IPS-NIHi11 (cell line): ENCODE data around the gene PDHX.
"Not testable (repeated sequence)": the region's sequence is repeated elsewhere in the genome, so short reads cannot be mapped to it uniquely, and the experiment has no call there.

Experiments
- DNase-seq: peaks from one replicate; pipeline ENCODE4 v3.0.0; 2012; ENCODE audit warnings: mixed read lengths, low spot score

PDHX gene

DNA sequence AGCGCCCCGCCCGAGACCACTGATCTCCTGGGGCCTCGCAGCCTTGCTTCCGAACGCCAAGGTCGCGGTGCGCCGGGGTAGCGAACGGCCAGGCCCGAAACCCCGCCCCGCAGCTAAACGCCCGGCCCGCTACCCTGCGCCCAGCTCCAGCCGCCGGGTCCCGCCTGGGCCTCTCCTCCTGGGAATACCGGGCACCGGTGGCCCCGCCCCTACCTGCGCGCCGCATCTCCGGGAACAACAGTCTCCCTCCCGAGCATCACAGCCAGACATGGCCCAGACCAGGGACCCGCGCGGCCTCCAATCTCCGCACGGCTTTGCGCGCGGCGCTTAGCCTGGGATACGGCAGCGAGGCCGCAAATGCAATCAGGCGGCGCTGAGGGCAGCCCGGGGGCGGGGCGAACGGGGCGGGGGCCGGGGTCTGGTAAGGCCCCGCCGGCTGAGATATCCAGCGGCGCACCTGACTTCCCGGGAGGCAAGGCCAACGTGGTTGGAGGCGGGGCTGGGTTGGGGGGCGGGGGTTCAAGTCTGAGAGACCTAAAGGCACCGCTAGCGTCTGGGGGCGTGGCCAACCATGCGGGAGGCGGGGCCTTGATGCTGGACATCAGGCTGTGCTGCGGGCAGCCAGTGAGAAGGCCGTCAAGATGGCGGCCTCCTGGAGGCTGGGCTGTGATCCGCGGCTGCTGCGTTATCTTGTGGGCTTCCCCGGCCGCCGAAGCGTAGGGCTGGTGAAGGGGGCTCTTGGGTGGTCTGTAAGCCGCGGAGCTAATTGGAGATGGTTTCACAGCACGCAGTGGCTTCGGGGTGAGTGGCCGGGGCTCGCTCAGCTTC is at the start of gene PDHX, which contains the start of gene APIP:
Gene PDHX, plus strand, starts transcription at position 604 of the 828 bp plus-strand sequence. Its CDS starts 38 bp downstream, at position 642.
Gene APIP, minus strand, starts transcription at position 365 of the 828 bp plus-strand sequence. Its CDS starts 95 bp downstream, at position 270.
- DNase-seq, result peak; percentile 98

DNA sequence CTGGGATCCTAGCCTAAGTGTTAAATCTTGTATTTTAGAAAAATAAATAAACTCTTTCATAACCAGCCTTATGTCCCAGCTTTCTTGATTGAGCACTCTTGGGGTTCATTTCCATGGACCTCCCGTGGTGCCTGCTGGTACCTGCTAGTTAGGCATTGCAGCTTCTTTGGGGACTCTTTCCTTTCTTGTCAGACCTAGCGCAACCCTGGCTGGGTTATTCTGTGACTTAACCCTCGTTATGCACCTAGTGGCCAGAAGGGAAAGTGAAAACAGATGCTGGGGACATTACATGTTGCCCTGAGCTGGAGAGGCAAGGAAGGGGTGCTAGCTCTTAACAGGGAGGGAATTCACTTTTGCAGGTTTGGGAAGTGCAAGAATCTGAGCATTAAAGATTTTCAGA is 47.0 kb upstream of the PDHX start:
- DNase-seq, result peak; percentile 45

DNA sequence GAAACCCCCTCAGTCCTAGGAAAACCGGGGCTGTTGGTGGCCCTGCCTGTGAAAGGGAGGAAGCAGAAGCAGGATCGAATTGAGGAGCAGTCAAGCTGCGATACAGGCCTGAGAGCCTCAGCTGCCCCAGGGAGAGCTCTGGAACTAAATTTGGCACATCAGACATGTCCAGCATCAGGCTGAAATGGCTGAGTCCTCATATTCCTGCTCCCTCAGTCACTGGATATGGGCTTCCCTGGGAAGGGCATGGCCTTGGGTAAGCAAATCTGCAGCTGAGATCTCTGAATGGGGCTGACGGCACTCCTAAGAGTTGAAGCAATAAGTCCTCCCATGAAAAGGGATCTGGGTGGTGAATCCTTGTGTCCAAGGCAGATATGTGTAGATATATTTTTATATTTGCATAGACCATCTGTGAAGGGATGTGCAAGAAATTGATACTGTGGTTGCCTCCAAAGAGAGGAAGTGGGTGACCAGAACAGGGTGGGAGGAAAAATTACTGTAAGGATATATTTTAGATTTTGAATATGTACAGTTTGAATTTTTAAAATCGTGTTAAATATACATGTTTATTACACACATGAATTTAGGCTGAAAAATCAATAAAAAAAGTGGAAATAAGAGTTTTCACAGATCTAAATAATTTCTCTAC is 45.7 kb upstream of the PDHX start:
- no peak for DNase-seq

DNA sequence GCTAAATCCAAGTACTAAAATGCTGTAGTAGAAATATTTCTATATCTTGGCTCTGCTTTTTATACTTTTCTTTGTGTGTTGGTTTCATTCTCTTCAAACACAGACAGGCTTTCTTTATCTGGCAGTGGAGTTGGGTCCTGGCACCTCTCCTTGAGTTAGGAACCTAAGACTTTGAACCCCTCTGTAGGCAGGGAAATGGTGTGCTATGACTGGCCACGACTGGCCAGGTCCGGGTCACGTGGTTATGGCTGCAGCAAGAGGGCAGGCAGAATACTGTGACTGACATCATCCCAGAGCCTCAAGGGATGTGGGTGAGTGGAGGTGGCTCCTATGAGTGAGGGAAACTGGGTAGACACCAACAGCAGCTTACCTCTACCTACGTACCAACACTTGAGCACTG is 42.2 kb upstream of the PDHX start:
- no peak for DNase-seq

DNA sequence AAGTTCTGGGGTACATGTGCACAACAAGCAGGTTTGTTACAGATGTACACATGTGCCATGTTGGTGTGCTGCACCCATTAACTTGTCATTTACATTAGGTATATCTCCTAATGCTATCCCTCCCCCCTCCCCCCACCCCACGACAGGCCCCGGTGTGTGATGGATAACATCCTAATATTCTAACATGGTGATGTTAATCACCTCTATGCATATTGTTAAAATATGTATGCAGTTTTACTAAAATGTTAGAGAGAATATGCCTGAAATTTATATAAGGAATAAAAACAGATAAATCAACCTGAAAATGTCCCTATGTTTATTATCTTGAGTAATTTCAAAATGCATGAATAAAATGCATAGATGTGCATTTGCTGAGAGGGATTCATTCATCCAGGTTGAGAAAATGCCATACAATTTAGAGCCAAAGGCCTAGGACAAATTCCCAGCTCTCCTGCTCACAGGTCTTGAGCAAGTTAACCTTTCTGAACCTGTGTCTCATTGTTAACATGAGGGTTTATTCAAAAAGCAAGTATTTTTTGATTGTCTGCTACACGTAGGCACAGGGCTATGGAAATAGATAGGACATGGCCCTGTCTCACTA is 38.9 kb upstream of the PDHX start:
- no peak for DNase-seq

DNA sequence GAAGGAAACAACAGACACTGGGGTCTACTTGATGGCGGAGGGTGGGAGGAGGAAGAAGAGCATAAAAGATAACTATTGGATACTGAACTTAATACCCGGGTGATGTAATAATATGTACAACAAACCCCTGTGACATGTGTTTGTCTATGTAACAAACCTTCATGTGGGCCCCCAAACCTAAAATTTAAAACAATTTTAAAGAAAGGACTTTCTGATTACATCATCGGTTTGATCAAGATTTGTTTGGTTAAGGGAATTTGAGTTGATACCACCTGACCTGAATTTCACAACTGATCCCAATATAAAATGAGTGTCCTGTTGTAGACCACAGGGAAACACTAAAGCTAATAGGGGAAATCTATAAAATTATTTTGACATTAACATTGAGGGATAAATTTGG is 34.5 kb upstream of the PDHX start:
- DNase-seq, result no peak

DNA sequence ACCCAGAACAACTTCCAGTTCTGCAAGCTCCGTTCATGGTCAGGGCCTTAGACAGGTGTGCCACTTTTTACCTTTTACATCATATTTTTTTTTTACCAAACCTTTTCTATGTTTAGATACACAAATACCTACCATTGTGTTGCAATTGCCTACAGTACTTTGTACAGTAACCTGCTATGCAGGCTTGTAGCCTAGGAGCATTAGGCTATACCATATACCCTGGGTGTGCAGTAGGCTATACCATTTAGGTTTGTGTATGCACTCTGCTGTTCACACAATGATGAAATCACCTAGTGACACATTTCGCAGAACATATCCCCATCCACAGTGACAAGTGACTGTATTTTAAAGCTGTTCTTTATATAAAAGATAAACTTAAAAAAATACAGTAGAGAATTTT is 29.8 kb upstream of the PDHX start:
- DNase-seq, result no peak

DNA sequence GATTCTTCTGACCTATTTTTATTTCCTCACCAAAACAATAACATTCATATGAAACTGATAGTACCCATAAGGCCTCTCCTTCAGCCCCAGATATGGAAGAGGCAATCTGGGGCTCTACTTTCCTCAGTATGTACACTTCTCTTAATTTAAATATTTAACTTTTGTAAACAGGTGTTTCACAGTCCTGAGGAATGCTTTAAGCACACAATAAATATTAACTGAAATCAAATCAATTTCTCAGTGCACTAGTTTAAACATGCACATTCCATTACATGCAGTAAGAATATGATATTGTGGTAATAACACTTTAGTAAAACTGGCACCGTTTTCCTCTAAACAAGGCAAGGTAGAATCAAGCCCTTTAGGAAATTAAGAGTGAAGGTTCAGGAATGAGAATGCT is 29.2 kb upstream of the PDHX start:
- no peak for DNase-seq

DNA sequence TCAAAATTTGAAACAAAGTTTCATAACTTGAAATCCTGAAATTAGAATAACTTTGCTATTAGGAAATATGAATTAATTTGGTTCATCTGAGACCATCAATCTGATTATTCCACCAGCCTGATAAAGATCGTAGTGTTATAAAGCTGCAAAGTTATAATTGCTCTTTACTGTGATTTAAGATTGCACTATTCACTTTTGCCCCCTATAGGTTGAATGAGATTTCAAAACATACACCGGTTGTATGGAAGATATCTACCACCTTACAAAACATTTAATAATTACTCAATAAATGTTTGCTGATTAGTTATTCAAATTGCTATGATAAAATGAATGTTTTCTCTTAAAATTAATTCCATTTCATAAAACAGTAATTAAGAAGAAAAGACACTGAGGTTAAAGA is 26.3 kb upstream of the PDHX start:
- no peak for DNase-seq

DNA sequence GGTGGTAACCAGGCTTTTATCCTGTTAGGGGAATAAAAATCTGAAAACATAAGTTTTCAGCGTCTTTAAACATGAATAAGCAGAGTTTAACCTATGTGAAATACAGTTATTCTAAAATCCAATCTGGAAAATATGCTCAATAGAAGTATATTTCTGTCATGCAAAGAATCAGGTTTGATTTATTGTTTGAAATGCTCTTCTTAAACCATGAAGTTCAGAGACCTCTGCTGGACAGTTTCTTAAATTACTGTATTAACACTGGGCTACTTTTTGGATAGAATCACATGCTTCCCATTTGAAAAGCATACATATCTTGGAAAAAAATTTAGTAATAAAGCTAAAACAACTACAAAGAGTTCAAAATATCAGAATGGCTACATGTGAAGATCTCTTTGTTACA is 25.6 kb upstream of the PDHX start:
- no peak for DNase-seq

DNA sequence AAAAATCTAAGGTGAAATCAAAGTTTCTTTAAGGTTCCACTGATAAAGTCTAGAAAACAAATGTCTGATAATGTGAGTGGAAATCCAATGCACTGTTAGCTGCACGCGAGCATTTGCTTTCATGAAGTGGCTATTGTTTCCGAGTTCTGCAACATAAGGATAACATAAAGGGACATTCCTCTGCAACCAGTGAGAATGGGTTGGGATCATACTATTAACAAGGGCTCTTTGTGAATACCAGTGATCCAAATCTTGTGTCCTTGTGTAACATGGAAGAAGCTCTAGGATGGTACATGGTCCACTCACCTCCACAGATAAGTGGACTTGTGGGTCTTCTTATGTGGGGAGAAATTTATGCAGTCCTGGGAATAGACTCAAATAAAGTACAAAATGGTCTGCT is 24.8 kb upstream of the PDHX start:
- no peak for DNase-seq

DNA sequence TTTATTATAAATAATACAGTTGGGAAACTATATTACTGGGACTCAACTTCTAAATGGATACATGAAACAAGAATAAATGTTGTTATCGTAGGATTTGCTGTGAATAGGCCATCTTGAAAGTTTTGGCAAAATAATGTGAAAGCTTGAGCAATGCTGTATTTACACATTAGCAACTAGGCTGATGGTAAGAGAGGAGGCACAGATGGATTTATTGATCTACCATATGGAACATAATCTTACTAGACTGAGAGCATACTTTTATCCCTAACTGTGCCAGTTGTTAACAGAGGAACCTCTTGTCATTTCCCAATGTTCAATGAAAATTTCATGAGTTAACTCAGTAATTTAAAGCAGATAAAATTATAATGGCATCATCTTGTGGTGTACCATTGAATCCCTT is 23.0 kb upstream of the PDHX start:
- no peak for DNase-seq

DNA sequence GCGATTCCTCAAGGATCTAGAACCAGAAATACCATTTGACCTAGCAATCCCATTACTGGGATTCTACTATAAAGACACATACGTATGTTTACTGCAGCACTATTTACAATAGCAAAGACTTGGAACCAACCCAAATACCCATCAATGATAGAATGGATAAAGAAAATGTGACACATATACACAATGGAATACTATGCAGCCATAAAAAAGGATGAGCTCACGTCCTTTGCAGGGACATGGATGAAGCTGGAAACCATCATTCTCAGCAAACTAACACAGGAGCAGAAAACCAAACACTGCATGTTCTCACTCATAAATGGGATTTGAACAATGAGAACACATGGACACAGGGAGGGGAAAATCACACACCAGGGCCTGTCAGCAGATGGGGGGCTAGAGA is 20.2 kb upstream of the PDHX start:
- DNase-seq, result not testable (repeated sequence)

DNA sequence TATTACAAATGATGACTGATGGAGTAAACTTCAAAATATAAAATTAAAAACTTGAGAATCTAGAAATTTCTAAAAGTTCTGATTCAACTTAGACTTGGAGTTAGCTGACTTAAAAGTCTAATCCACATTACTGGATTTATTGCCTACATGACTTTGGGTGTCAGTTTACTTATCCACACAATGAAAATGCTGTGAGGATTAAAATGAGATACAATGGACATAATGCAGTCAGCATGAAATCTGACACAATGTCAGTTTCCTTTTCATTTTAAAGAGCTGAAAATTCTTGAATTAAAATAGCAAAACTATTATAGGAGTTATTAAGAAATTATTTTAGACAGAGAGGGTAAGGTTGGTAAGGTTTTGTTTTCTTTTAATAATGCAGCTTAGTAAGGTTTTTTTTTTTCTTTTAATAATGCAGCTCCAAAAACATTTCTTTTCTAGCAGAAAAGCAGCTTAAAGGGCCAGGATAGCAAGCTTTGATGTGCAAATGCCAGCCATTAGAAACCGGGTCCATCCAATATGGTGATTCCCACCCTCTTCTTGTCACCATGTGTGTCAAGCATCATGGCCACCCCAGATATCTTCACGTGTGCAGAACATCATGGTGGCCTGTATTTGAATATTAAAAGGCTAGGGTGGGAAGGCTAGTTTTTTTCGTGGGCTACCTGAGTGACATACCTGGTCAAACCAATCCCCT is 19.1 kb upstream of the PDHX start:
- no peak for DNase-seq

DNA sequence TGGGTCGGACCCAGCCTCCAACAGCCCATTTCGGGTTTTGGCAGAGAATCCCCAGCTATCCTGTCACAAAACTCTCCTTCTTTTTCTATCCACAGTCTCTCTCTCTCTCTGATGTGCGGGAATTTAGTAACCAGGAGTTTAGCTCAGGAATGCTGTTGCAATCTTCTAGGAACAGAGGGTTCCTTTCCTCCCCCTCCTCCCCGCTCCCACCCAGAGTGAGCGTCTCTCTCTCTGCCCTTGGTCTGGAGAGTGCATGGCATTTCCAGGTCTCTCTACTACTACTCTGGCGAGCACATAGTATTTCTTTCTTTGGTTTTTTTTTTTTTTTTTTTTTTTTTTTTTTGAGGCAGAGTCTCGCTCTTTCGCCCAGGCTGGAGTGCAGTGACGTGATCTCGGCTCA is 17.9 kb upstream of the PDHX start:
- no peak for DNase-seq

DNA sequence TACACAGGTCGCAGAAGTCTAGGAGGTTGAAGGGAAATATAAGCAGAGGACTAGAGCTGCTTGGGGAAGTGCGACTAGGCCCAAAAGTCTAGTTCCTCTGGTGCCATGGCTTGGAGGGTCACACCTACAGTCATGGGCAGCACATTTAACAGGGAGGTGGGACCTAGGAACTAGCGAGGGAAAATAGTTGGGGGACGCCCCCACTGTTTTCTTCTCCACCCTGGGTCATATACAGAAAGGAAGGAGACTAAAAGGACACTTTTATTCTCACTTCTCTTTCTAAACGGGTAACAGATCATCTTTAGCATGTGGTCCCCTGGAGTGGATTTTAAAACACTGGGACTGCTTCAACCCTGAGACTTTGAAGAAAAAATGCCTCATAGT is 16.8 kb upstream of the PDHX start:
- DNase-seq, result no peak

DNA sequence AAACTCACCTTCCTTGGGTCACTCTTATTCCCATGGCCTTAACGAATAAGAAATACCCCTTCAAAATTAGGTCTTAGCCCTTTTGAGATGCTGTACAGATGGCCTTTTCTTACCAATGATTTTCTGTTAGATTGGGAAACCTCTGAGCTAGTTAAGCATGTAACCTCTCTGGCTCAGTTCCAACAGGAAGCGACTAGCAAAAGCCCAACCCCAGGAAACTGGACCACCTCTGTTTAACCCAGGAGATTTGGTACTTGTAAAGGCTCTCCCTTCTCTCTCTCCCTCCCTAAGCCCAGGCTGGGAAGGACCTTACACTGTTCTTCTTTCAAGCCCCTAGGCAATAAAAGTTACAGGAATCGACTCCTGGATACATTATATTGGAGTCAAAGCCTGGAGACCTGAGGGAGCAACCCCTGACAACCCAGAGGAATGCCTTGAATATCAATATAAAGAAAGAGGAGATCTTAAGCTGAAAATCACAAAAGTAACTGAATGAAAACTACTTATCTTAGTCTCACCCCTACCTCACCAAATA is 11.9 kb upstream of the PDHX start:
- no peak for DNase-seq

DNA sequence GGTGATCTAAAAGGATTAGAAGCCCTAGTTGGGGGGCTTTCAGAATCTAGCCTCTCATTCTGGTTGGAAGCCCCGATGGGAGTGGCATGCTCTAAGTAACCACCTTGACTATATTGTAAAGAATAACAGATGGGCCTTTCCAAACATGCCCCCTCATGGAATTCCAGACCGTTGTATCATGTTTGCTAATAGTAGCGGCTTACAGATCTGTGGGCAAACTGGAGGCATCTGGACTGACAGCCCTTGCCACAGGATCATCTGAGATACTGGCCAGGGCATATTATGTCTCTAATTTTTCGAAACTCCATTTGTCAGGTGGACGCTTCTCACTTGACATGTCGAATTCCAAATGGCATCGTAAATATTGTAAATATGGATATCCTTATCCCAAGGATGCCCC is 10.8 kb upstream of the PDHX start:
- no peak for DNase-seq

DNA sequence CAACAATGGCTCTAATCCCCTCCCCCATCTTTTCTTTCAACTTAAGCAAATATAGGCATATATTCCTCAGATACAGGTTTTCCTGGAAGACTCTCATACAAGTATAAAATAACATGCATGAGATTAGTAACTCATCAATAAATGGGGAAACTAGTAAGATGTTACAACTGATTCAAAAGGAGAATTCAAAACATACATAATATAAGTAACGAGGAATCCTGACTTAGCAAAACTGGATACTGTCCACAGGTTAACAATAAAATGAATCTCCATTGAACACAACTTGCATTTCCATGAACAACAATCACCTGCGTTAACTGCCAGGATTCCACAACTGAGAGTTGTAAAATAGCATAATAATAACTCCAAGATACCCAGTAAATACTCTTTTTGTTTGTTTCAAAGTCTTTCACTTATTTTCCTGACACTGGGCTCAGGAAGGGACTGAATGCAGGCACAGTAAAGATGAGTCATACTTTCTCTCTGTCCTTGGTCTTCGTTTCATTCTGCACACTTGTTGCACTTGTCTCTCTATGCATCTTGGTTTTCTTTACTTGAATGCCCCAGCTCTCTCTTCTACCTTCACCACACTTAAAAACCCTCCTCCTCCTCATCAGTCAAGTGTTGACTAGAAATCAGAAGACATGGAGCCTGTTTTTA is 8.4 kb upstream of the PDHX start:
- no peak for DNase-seq

DNA sequence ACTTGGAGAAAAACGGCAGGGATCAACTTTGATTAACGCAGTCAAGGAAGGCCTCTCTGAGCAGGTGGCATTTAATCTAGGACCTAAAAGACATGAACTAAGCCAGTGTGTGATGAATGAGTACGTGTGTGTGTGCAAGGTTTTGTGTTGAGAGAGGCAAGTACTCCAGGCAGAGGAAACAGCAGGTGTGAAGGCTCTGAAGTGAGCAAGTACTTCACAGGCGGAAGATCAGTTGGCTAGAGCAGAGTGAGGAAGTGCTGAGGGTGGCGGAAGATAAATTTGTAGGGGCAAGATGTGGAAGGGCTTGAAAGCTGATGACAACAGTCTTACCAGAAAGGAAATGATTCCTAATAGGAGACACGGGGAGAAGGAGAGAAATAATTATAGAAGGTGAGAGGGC is 7.0 kb upstream of the PDHX start:
- DNase-seq, result no peak

DNA sequence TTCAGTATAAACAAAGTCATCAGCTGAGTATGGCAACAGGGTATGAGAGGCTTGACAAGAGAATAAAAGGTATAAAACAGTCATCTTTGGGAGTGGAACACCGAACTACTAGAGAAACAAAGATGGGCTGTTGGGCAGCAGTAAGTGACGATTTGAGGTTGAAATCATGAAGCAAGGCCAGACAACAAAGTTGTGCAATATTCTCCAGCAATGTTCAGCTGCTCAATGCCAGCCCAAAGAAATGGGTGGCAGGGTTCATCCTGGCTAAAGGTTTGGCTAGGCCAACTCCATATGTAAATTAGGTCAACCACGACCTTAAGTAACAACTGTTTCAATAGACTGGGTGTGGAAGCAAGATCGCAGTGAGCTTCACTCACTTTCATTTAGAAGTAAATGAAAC is 6.5 kb upstream of the PDHX start:
- DNase-seq, result no peak

DNA sequence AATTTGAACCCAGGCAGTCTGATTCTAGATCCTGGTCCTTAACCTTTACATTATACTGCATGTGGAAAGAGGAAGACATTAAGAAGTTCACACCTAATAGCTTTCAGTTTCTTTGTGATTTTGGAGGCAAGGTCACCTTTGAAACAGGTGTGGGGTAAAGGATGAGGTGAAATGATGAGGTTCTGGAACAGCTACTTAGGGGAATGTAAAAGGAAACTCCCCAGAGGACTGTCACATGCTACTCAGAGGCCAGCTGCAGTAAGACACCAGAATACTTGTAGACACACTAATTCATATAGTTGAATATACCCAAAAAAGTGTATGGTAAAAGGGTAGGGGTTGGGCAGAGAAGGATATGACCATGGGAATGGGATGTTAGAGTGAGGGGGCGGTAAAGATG is 5.6 kb upstream of the PDHX start:
- no peak for DNase-seq
